A172 (cell line): Measurements from ENCODE around the gene DPEP1. TPM values are rescaled to one million over a fixed set of nuclear protein-coding genes. Genes with fewer than 3 reads are reported as not detected.
A peak's percentile ranks its signal among the peaks of the same experiment; 100 is the strongest.

ENCODE experiments used
- DNase-seq: peaks from one replicate; pipeline ENCODE4 v3.0.0-alpha.2; 2015; ENCODE audit warnings: low spot score
- total RNA-seq: library from RNA; depleted of rRNA; stranded (reverse); fragments of >200 nt; shearing (Covaris generic); gene quantifications from 2 replicates; pipeline ENCODE4 v1.2.3, GENCODE V29; 2014; rRNA removed

The DPEP1 gene
- total RNA-seq, 1 experiment from 2014 or later, result 0.43 TPM

DNA sequence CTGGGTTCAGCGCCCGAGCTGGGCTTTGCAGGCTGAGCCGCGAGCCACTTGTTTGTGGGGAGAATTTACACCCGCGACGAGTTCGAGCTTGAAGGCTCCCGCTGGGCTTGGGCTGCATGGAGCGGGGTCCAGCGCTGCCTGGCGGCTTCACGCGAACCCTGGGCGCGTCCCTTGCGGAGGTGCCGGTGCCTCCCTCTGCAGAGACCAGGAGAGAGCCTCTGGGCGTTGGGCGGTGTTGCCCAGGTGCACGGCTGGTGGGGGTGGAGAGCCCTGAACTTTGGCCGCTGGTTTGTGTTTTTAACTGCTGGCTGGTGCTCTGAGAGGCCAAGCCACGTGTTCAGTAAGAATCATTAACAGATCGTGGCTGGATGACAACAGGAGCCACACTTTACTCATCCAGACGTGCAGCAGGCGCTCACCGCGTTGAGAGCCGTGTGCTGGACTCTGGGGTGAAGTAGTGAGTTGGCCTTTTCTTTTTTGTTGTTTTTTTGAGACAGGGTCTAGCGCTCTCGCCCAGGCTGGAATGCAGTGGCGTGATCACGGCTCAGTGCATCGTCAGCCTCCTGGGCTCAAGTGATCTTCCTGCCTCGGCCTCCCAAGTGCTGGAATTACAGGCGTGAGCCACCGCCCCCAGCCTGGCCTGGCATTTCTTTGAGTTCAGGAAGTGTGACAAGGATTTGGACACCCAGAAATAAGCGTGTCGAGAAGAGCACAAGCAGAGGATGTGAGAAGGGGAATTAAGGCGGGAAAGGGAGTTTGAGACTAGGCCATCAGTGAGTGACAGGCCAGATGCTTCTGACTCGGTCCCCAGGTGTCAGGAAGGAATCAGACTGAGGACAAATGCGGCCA is 73.9 kb downstream of the DPEP1 start:
- peak; percentile 40 for DNase-seq

Other genes starting within 250 kb of the DPEP1 start
- 48.3 and 61.6 TPM in 2 replicates for gene ANKRD11, start 123.1 kb upstream of the DPEP1 start, total RNA-seq
- gene SPG7, start 105.2 kb upstream of the DPEP1 start, total RNA-seq, result 171 and 208 TPM in 2 replicates
- 4,331 and 5,553 TPM in 2 replicates for gene RPL13, start 53.0 kb upstream of the DPEP1 start, total RNA-seq
- 4.7 and 18.5 TPM in 2 replicates for gene CPNE7, start 37.9 kb upstream of the DPEP1 start, total RNA-seq
- gene CHMP1A, start 44.1 kb downstream of the DPEP1 start, total RNA-seq, result 83.6 and 105 TPM in 2 replicates
- gene SPATA33, start 44.2 kb downstream of the DPEP1 start, total RNA-seq, result 8.5 and 12.4 TPM in 2 replicates
- 31.1 and 46.6 TPM in 2 replicates for gene CDK10, start 73.0 kb downstream of the DPEP1 start, total RNA-seq
- 21.1 and 24.3 TPM in 2 replicates for gene SPATA2L, start 88.1 kb downstream of the DPEP1 start, total RNA-seq
- 12.0 and 14.2 TPM in 2 replicates for gene VPS9D1, start 107.3 kb downstream of the DPEP1 start, total RNA-seq
- 14.6 and 18.9 TPM in 2 replicates for gene ZNF276, start 107.9 kb downstream of the DPEP1 start, total RNA-seq
- gene FANCA, start 203.0 kb downstream of the DPEP1 start, total RNA-seq, result 51.8 and 55.9 TPM in 2 replicates
- 6.9 and 12.6 TPM in 2 replicates for gene SPIRE2, start 214.8 kb downstream of the DPEP1 start, total RNA-seq